Pancreas (tissue), 10 donors: ENCODE data around the gene TENM4. TPM values are rescaled to one million over a fixed set of nuclear protein-coding genes. Genes with fewer than 3 reads are reported as not detected.

Experiments
- ATAC-seq, 4 donors: fragments of 200-7000 bp; cut with Tn5 transposase; one replicate each; pipeline versions ENCODE4 v1.8.0 to v1.9.1; 2020; ENCODE audit warnings: mild to moderate bottlenecking in 4 of 4, moderate library complexity in 4 of 4
- DNase-seq, 6 donors: peaks; one replicate each; pipeline ENCODE4 v3.0.0-alpha.2; 2020
- FAIRE-seq: peaks from 2 replicates; lab custom pipeline; 2012; peaks lifted over from hg19 to GRCh38; lab: Jason Lieb, UNC
- H3K27ac ChIP-seq, 4 donors: fragments of 200-600 bp; sonication (generic); 1 replicate in 3 of 4; 2 replicates in 1 of 4; pipeline versions ENCODE4 v1.5.0 to v1.8.0; 2020
- H3K27me3 ChIP-seq, 4 donors: fragments of 200-600 bp; one replicate each; pipeline ENCODE4 v1.8.0; 2021
- H3K36me3 ChIP-seq, 3 donors: fragments of 200-600 bp; sonication (generic) in 1 of 3; one replicate each; pipeline versions ENCODE4 v1.5.0 to v1.8.0; 2020 to 2021
- H3K4me1 ChIP-seq, 3 donors: fragments of 200-600 bp; one replicate each; pipeline ENCODE4 v1.8.0; 2021
- H3K4me3 ChIP-seq, 4 donors: fragments of 200-600 bp; sonication (generic) in 2 of 4; one replicate each; pipeline versions ENCODE4 v1.5.0 to v1.8.0; 2020 to 2021
- H3K9me3 ChIP-seq, 4 donors: fragments of 200-600 bp; one replicate each; pipeline ENCODE4 v1.8.0; 2021
- WGBS, 2 donors: extraction: QIAGEN DNeasy Blood & Tissue Kit; methylation state at CpG; one replicate each; pipeline ENCODE4 v1.1.7; 2013; 5-methylcytosine and 5-hydroxymethylcytosine counted together
- intact Hi-C, 3 donors: fragments of 100-400 bp; cut with DNase I; formaldehyde crosslinking; loops; one replicate each; pipeline versions ENCODE4 v1.11.1 to v1.14.2; 2022
- microRNA-seq, 2 donors: library from miRNA; unstranded; fragments of <30 nt; microRNA quantifications; one replicate each; pipeline versions ENCODE4 to v1.1.0, GENCODE V29; 2019 to 2020
- polyA plus RNA-seq, 2 donors: library from polyadenylated mRNA; stranded (reverse); fragments of 200-250 nt; gene quantifications; one replicate each; pipeline ENCODE4 v1.2.3, GENCODE V29; 2013
- total RNA-seq, 6 donors: library from RNA; stranded (reverse); fragmentation: NEBNext Ultra II Directional in 4 of 6; extraction: Animal tissue kit (Norgen Biotek cat#: 25700) in 4 of 6; gene quantifications; one replicate each; pipeline versions ENCODE4 v1.2.1 to v1.2.4, GENCODE V29; 2021 to 2023
- TF ChIP-seq, protein P1 (sequence below), 4 donors: fragments of 200-600 bp; sonication (generic) in 3 of 4; IDR thresholded peaks; one replicate each; pipeline versions ENCODE4 v1.5.0 to v1.8.0; 2021; ENCODE audit warnings: antibody characterized with exemption in 4 of 4
- donor health status: healthy with polysubstance abuse.
- donor health status: DM: no; HTN: no; CAD: no; lungs with moderate emphysema.
- donor health status: DM: no; HTN: no; CAD: no.
- donor health status: control.
- donor health status: control.
- donor health status: Bipolar disorder and iron deficiency.
- donor health status: DM: yes; HTN: yes; CAD: no.
- donor health status: DM: no; HTN: no; CAD: no.
- donor health status: DM: no; HTN: no; CAD: no.
- donor health status: DM: yes; HTN: yes; CAD: no.

Gene TENM4
- total and polyA plus RNA-seq, 8 donors = 0.37 to 6.8 (median 1.3) TPM

GRCh38 chr11:78607696-78608095, 833.1 kb downstream of the TENM4 start:
- no peak overlapping the region for H3K27ac ChIP-seq
- TF ChIP-seq, protein P1, sequence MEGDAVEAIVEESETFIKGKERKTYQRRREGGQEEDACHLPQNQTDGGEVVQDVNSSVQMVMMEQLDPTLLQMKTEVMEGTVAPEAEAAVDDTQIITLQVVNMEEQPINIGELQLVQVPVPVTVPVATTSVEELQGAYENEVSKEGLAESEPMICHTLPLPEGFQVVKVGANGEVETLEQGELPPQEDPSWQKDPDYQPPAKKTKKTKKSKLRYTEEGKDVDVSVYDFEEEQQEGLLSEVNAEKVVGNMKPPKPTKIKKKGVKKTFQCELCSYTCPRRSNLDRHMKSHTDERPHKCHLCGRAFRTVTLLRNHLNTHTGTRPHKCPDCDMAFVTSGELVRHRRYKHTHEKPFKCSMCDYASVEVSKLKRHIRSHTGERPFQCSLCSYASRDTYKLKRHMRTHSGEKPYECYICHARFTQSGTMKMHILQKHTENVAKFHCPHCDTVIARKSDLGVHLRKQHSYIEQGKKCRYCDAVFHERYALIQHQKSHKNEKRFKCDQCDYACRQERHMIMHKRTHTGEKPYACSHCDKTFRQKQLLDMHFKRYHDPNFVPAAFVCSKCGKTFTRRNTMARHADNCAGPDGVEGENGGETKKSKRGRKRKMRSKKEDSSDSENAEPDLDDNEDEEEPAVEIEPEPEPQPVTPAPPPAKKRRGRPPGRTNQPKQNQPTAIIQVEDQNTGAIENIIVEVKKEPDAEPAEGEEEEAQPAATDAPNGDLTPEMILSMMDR (IDR thresholded peaks at IDR 0.05) = no peak
- H3K36me3 ChIP-seq = no peaks in the 10 kb centered on the region
- no peaks in the 10 kb centered on the region for H3K27me3 ChIP-seq
- no peak overlapping the region for H3K4me3 ChIP-seq
- no peak for ATAC-seq
- no peak for FAIRE-seq
- H3K4me1 ChIP-seq = no peaks in the 10 kb centered on the region
- intact Hi-C loops = no loop called here
- H3K9me3 ChIP-seq = no peaks in the 10 kb centered on the region
- no peak for DNase-seq

DNA sequence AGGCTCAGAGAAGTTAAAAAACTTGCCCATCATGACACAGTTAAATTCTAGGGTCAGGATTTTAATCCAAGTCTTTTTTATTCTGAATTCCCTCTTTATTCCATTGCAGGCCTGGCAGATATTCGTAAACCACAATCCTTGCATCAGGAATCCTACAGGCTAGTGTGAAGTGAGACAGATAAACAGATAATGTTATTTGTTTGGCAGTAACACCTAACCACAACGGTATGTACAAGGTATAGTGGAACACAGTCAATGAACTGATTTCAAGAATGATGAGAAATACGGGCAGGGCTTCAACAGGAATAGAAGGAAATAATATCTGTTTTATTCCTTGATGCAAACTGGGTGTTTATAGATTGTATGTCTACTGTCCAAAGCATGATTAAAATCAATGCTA, 834.2 kb downstream of the TENM4 start:
- no peaks in the 10 kb centered on the region for H3K9me3 ChIP-seq
- H3K27ac ChIP-seq = no peak overlapping the region
- no peaks in the 10 kb centered on the region for H3K4me1 ChIP-seq
- DNase-seq (no peak), ATAC-seq (no peak), FAIRE-seq (no peak)
- no peaks in the 10 kb centered on the region for H3K36me3 ChIP-seq
- H3K4me3 ChIP-seq = no peak overlapping the region
- TF ChIP-seq, protein P1 (IDR thresholded peaks at IDR 0.05) = no peak
- intact Hi-C loops = no loop called here
- no peaks in the 10 kb centered on the region for H3K27me3 ChIP-seq
- WGBS, 2 donors = 65 to 66% methylated on average over 3 of the region's 3 CpGs

- FAIRE-seq (no peak), ATAC-seq (no peak), DNase-seq (no peak)
- H3K27me3 ChIP-seq = no peaks in the 10 kb centered on the region
- no peaks in the 10 kb centered on the region for H3K9me3 ChIP-seq
- no peak overlapping the region for H3K4me3 ChIP-seq
- TF ChIP-seq, protein P1 (IDR thresholded peaks at IDR 0.05) = no peak
- no peak overlapping the region for H3K27ac ChIP-seq
- WGBS, 2 donors = 79 to 85% methylated on average over 7 of the region's 7 CpGs
- no peaks in the 10 kb centered on the region for H3K4me1 ChIP-seq
- H3K36me3 ChIP-seq = no peaks in the 10 kb centered on the region
- intact Hi-C loops = no loop called here
These were observed 835.5 kb downstream of the TENM4 start for GRCh38 chr11:78605296-78605695.

- DNase-seq (no peak), FAIRE-seq (no peak), ATAC-seq (no peak)
- Histone ChIP-seq H3K4me3 (no peak overlapping the region), H3K4me1 (no peaks in the 10 kb centered on the region), H3K27ac (no peak overlapping the region), H3K27me3 (no peaks in the 10 kb centered on the region), H3K36me3 (no peaks in the 10 kb centered on the region), H3K9me3 (no peaks in the 10 kb centered on the region)
- TF ChIP-seq, protein P1 (IDR thresholded peaks at IDR 0.05) = no peak
- intact Hi-C loops = no loop called here
- 67 to 70% methylated on average over 1 of the region's 1 CpG for WGBS, 2 donors
These were observed 837.0 kb downstream of the TENM4 start for GRCh38 chr11:78603792-78604191.

Small RNA genes lying within 50 kb of the gene (microRNA-seq; reads per million reads assigned to microRNA genes)
- gene MIR5579 (0 to 0.29 reads per million in 2 donors), gene MIR708 (199 to 410 reads per million in 2 donors)
